Type B pancreatic cell (in vitro differentiated cells): Measurements from ENCODE around the gene MRNIP. TPM values are rescaled to one million over a fixed set of nuclear protein-coding genes. Genes with fewer than 3 reads are reported as not detected.
A peak's percentile ranks its signal among the peaks of the same experiment; 100 is the strongest.

ENCODE experiments used
- DNase-seq: peaks from one replicate; pipeline ENCODE4 v3.0.0; 2021; ENCODE audit warnings: mixed read lengths; ENCODE audit not compliant: unreplicated experiment; ENCODE audit errors: extremely low spot score
- H3K27ac Mint-ChIP-seq: 2 replicates; pipeline ENCODE4 v1.8.0; 2021; ENCODE audit warnings: mild to moderate bottlenecking, mixed read lengths
- H3K27me3 Mint-ChIP-seq: 2 replicates; pipeline ENCODE4 v1.8.0; 2021; ENCODE audit warnings: mixed read lengths
- H3K36me3 Mint-ChIP-seq: 2 replicates; pipeline ENCODE4 v1.8.0; 2021; ENCODE audit warnings: mixed read lengths
- H3K4me1 Mint-ChIP-seq: one replicate; pipeline ENCODE4 v1.8.0; 2021; ENCODE audit warnings: mixed read lengths; ENCODE audit not compliant: unreplicated experiment
- H3K4me3 Mint-ChIP-seq: 2 replicates; pipeline ENCODE4 v1.8.0; 2021; ENCODE audit warnings: mild to moderate bottlenecking, mixed read lengths
- H3K9me3 Mint-ChIP-seq: 2 replicates; pipeline ENCODE4 v1.8.0; 2021; ENCODE audit warnings: mixed read lengths
- CTCF ChIP-seq: fragments of 200-600 bp; sonication (generic); conservative IDR thresholded peaks from 2 replicates; pipeline ENCODE4 v1.5.0; 2021; ENCODE audit warnings: antibody characterized with exemption, mild to moderate bottlenecking
- total RNA-seq: library from RNA; stranded (reverse); gene quantifications from 2 replicates; pipeline ENCODE4 v1.2.1, GENCODE V29; 2021; ENCODE audit warnings: low replicate concordance

Gene MRNIP
- total RNA-seq, 1 donor from 2014 or later = 47.6 TPM

DNA sequence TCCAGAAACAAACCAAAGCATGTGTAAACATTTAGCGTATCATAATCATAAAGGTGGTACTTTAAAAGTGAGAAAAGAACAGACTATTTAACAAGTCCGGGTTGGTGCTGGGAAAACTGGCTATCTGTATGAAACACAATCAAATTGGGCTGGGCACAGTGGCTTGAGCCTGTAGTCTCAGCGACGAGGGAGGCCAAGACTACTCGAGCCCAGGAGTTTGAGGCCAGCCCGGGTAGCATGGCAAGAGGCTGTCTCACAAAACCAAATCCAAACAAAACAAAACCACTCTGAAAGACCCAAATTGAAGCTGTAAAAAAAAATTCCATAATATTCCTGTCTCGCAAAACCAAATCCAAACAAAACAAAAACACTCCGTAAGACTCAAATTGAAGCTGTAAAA is 4.3 kb downstream of the MRNIP start:
- Mint-ChIP-seq H3K4me1 (peaks cover 9% of the 10 kb centered on the region), H3K4me3 (no peak overlapping the region), H3K27me3 (no peaks in the 10 kb centered on the region), H3K36me3 (peaks cover 13% of the 10 kb centered on the region), H3K27ac (no peak overlapping the region), H3K9me3 (no peaks in the 10 kb centered on the region)
- no peak for TF ChIP-seq CTCF
- DNase-seq = no peak

DNA sequence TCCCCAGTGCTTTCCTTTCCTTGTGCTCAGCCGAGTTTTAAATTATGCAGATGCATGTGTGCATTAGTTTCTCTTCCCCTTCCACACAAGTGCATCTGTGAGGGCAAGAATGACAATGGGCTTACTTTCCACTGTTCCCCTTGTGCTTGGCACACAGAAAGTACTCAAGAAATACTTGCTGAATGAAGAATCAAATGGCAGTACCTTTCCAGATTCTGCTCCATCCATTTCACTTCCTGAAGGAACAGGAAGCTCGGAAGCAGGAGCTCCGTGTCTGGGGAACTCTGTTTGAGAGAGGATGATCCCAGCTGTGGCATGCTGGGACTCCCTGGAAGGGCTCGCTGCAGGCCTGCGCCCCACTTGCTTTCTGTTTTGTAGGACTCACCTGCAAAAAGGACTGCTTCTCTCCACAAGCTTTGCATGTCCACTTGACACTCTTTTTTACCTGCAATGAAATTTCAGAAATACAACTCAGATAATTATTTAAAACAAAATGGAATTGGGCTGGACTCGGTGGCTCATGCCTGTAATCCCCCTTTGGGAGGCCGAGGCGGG is 5.5 kb downstream of the MRNIP start:
- DNase-seq = no peak
- no peak for TF ChIP-seq CTCF
- Mint-ChIP-seq H3K27ac (no peak overlapping the region), H3K4me1 (peaks cover 8% of the 10 kb centered on the region), H3K9me3 (no peaks in the 10 kb centered on the region), H3K27me3 (no peaks in the 10 kb centered on the region), H3K36me3 (peaks cover 12% of the 10 kb centered on the region), H3K4me3 (no peak overlapping the region)

- DNase-seq = no peak
- peaks cover 5% of the 10 kb centered on the region for H3K9me3 Mint-ChIP-seq
- H3K27me3 Mint-ChIP-seq = no peaks in the 10 kb centered on the region
- peak overlapping the region; percentile 66 for H3K27ac Mint-ChIP-seq
- no peak for TF ChIP-seq CTCF
- no peak overlapping the region for H3K4me3 Mint-ChIP-seq
- peaks cover 2% of the 10 kb centered on the region for H3K4me1 Mint-ChIP-seq
- H3K36me3 Mint-ChIP-seq = peaks cover 38% of the 10 kb centered on the region
Observed at GRCh38 chr5:179841621-179842020, 17.0 kb downstream of the MRNIP start.

- Mint-ChIP-seq H3K9me3 (peaks cover 5% of the 10 kb centered on the region), H3K4me3 (no peak overlapping the region), H3K4me1 (peaks cover 4% of the 10 kb centered on the region), H3K36me3 (peaks cover 39% of the 10 kb centered on the region), H3K27me3 (no peaks in the 10 kb centered on the region), H3K27ac (peak overlapping the region; percentile 66)
- no peak for TF ChIP-seq CTCF
- no peak for DNase-seq
Observed at GRCh38 chr5:179840766-179841165, 17.9 kb downstream of the MRNIP start.

DNA sequence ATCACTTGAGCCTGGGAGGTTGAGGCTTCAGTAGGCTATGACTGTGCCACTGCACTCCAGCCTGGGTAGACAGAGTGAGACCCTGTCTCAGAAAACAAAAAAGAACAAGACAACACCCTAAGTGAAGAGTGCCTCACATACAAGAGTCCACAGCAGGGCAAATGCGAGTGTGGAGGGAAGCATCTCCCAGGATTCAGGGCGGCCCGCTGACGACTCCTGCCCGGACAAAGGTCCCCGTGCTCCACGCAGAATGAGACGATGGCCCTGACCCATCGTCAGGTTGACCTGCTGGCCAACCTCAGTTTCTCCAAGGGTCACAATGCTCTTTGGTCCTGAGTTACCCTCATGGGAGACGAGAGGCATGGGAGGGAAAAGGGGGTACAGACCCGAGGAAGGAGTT is 18.3 kb downstream of the MRNIP start:
- Mint-ChIP-seq H3K27ac (peak overlapping the region; percentile 66), H3K4me1 (peaks cover 4% of the 10 kb centered on the region), H3K27me3 (no peaks in the 10 kb centered on the region), H3K9me3 (peaks cover 5% of the 10 kb centered on the region), H3K36me3 (peaks cover 39% of the 10 kb centered on the region), H3K4me3 (no peak overlapping the region)
- no peak for DNase-seq
- no peak for TF ChIP-seq CTCF
